Measurements from ENCODE around the gene MTA3.
"Not testable (repeated sequence)": the region's sequence is repeated elsewhere in the genome, so short reads cannot be mapped to it uniquely, and the experiment has no call there.

MTA3 gene

DNA sequence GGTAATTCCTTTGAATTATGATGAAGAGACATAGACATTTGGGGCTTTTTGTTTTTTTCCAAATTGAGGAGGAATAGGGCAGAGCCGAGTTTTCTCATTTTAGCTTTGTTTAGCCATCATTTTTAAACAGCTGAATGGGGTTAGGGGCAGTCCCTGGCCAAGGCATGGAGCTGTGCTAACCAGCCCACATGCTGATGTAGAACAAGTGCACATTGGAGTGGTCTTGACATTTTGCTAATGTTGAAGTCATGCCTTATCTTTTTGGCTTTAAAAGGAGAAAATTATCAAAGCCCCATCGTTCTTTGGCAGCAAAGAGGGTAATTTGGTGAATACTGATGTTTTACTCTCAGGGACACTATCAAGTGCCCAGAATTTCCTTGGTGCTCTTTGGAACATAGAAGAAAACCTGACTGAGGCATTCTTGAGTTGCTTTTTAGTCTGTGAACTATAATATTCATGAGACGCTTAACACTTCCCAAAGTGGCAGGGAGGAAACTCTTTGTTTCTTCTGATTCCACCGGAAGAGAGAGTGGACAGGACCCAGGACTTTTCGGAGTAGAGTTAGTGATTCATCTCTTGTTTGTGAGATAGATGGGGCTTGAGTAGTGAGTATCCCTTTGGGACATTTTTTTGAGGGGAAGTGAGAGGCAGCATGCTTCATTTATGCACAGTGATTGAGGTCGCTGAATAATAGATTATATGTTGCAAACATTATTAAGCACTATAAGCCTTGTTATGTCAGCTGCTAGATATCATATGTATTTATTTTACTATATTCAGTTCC lies 45.0 kb downstream of the MTA3 start:
- no peak for DNase-seq (ENCODE audit: low spot score)

DNA sequence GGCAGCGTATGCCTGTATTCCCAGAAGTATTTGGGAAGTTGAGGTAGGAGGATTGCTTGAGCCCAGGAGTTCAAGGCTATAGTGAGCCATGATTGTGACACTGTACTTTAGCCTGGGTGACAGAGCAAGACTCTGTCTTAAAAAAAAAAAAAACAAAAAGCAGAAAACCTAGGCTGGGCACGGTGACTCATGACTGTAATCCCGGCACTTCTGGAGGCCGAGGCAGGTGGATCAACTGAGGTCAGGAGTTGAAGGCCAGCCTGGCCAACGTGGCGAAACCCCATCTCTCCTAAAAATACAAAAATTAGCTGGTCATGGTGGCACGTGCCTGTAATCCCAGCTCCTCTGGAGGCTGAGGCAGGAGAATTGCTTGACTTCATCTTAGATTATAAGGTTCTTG lies 46.4 kb downstream of the MTA3 start:
- no peak for DNase-seq (ENCODE audit: low spot score)

DNA sequence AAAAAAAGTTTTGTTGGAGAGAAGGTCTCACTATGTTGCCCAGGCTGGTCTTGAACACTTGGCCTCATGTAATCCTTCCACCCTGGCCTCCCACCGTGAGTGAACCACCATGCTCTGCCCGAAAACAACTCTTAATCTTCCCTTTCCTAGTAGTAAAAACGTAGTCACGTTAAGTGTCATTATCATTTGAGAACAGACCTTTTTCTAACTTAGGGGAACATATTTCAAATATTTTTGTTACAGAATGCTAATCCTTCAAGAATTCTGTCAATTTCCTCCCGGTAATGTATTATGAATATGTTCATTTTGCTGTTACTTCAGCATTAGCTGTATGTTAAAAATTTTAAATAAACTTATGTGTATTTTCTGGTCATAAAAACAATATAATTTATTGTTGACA lies 49.7 kb downstream of the MTA3 start:
- DNase-seq (ENCODE audit: low spot score): no peak

DNA sequence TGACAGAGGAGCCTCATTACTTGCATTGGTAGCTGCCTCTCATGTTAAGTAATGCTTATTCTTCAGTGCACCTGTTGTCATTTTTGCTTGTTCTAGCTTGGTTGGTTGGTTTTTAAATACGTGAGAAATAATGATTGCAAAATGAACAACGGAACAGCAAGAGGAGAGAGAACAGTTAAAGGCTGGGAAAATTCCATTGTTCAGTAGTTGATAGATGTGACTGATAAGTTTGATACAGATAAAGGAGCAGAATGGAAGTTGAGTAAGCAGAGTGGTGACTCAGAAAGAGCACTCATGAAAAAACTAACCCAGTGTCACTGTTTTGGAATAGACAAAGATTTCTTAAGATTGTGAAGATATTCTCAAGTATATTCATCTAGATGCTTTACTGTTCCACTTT lies 50.5 kb downstream of the MTA3 start:
- DNase-seq (ENCODE audit: low spot score): no peak

DNA sequence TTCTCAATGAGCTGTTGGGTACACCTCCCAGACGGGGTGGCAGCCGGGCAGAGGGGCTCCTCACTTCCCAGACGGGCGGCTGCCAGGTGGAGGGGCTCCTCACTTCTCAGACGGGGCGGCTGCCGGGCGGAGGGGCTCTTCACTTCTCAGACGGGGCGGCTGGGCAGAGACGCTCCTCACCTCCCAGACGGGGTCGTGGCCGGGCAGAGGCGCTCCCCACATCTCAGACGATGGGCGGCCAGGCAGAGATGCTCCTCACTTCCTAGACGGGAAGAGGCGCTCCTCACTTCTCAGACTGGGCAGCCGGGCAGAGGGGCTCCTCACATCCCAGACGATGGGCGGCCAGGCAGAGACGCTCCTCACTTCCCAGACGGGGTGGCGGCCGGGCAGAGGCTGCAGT lies 53.2 kb downstream of the MTA3 start:
- DNase-seq (ENCODE audit: low spot score): not testable (repeated sequence)

DNA sequence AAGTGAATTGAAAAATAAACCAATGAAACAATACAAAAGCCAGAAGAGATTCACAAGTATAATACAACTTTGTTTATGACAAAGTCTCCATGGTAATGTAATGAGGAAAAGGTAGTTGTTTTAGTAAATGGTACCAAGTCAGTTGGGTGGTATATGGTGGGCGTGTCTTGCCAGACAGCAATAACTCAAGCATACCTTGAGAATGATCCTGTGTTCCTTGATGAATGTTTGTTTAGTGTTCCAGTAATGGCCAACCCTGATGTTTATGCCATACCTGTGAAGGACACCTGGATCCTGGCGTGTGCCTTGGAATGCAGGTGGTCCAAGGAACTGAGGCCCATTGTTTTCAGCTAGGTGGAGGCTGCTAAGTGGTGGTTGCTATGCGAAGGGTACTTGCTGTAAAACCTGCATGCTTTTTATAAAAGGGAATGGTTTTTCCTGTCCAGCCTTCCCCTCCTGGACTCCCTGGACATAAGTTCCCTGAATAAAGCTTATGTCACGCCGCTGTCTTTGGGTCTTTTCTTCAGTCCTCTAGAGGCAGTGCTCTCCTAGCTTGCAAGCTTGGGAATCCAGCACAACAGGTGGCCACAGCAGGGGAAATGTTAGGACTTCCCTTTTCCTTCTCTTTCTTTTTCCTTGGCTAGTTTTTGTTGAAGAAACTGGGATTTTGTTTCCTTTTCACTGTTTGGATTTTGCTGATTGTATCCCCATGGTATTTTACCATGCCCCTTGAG lies 54.7 kb downstream of the MTA3 start:
- DNase-seq (ENCODE audit: low spot score): no peak

DNA sequence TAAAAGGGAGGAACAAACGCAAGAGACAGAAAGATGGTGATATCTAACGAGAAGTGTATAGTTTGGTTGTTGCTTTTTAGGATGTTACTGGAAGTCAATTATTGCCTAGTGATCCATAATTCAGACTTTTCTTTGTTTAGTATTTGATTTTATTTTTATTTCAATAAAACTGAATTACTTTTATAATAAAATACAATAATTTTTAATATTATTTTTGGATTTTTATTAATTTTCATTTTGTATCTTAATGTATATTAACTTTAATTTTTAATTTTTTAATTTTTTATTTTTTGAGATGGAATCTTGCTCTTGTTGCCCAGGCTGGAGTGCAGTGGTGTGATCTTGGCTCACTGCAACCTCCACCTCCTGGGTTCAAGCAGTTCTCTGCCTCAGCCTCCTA lies 55.6 kb downstream of the MTA3 start:
- no peak for DNase-seq (ENCODE audit: low spot score)

DNA sequence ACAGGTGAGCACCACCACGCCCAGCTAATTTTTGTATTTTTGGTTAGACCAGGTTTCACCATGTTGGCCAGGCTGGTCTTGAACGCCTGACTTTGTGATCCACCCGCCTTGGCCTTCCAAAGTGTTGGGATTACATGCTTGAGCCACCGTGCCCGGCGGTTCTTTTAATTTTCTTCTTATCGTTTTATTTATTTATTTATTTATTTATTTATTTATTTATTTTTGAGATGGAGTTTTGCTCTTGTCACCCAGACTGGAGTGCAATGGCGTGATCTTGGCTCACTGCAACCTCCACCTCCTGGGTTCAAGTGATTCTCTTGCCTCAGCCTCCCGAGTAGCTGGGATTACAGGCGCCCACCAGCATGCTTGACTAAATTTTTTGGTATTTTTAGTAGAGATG lies 59.6 kb downstream of the MTA3 start:
- not testable (repeated sequence) for DNase-seq (ENCODE audit: low spot score)

DNA sequence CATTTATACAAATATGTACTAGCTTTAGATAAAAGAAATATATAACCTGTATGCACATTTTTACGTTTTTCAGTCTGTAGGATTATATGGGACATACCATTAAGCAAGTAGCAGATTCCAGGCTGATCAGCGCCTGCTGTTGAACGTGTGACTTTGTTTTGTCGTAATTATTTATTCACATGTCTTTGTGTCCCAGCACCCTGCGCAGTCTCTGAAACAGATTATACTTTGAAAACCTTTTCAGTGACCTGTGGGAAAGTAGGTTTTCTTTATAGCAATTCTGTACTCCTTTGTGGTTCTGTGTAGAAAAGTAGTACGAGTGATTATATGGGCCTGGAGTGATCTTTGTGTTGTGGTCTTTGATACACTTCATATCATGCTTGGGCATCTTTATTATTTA lies 68.5 kb downstream of the MTA3 start:
- no peak for DNase-seq (ENCODE audit: low spot score)

DNA sequence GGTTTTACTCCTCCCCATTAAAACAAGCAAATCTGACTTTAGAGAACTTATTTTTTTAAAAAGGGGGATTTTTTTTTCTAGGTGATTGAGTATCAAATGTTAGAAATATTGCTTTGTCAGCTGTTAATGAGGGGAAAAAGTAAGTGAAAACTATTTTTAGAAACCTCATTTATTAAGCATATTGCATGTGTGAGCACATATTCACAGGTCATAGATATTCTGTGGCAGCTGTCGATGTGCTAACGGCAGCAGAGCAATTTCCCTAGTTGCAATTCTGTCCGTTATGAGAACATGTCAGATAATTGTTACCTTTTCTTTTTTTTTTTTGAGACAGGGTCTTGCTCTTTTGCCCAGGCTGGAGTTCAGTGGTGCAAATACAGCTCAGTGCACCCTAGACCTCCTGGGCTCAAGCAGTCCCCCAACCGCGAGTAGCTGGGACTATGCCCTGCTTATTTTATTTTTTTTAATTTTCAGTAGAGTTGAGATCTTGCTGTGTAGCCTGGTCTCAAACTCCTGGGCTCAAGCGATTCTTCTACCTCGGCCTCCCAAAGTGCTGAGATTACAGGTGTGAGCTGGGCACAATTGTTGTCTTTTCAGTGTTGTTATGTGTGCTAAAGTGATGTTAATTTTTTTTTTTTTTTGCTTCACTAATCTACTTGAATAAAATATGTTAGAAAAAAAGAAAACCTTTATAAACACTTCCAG lies 69.8 kb downstream of the MTA3 start:
- no peak for DNase-seq (ENCODE audit: low spot score)

DNA sequence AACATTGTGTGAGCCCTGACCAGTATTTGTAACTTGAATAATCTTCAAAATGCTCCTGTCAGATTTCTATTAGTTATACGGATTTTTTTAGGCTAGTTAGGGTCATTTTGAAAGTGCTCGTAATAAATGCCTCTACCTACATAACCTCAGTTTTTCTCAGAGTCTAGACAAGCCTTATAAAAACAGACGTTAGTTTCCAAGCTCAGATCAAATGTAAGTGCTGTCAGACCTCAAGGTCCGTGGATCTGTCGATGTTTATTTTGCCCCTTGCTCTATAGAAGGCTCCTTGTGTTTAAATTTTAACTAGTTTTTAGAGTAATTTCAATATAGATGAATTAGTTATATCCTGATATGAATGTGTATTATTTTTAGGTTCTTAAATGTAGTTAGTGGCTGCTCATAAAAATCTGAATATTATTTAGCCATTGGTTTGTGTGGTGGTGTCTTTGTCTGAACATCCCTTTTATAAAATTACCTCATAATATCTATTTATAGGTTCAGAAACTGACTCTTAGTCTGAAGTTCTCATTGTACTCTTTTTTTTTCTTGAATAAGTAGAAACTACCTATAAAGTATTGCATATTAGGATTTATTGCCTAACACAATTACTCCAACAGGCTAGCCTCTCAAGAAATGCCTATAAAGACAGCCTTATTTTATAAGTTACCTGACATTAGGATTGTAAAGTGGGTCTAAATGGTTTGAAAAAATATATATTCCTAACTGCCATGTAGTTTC lies 71.1 kb downstream of the MTA3 start:
- no peak for DNase-seq (ENCODE audit: low spot score)

DNA sequence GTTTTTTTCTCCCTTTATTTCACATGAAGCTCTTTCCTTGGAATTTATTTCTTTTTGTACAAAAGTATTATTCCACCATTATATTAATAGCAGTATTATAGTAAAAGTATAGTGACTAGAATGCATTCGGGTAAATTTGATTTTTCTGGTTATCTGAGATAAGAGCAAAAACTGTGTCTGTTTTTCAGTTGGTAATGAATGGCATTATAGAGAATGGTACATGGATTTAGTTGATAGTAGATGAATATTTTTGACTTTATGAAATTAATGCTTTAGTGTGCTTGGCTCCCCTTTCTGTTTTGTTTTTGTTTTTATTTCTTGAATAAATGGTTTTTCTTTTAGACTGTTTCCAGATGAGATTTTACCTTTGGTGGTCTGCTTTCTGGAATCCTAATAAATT lies 71.8 kb downstream of the MTA3 start:
- no peak for DNase-seq (ENCODE audit: low spot score)

DNA sequence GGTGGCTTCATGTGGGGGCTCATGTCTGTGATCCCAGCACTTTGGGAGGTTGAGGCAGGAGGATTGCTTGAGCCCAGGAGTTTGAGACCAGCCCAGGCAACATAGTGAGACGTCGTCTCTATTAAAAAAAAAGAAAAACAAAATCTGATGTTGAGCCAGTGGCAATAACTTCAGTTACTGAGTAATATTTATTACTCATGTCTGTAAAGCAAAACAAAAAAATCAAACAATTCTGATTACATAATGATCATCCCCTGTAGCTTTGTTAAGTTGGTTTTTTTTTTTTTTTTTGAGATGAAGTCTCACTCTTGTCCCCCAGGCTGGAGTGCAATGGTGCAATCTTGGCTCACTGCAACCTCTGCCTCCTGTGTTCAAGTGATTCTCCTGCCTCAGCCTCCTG lies 73.9 kb downstream of the MTA3 start:
- not testable (repeated sequence) for DNase-seq (ENCODE audit: low spot score)

DNA sequence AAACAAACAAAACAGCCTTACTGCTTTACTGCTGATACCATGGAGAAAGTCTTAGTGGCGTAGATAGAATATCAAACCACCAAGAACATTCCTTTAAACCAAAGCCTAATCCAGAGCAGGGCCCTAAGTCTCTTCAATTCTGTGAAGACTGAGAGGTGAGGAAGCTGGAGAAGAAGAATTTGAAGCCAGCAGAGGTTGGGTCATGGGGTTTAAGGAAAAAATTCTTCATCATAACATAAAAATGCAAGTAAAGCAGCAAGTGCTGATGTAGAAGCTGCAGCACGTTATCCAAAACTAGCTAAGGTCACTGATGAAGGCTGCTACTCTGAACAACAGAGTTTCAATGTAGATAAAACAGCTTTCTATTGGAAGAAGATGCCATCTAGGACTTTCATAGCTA lies 77.1 kb downstream of the MTA3 start:
- DNase-seq (ENCODE audit: low spot score): no peak

DNA sequence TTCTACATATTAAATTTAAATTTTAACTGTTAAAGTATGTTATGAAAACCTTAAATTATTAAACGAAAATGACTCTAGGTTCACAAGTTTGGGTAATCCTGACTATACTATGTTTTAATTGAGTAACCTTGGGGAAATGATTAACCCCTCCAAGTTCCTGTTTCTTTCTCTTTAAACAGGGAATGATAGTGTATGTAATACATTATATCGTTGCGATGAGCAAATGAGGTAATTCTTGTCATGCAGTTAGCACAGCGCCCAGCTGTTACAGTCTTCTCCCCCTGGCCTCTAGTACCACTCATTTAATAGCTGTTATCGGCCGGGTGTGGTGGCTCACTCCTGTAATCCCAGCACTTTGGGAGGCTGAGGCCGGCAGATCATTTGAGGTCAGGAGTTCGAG lies 80.4 kb downstream of the MTA3 start:
- DNase-seq (ENCODE audit: low spot score): no peak

DNA sequence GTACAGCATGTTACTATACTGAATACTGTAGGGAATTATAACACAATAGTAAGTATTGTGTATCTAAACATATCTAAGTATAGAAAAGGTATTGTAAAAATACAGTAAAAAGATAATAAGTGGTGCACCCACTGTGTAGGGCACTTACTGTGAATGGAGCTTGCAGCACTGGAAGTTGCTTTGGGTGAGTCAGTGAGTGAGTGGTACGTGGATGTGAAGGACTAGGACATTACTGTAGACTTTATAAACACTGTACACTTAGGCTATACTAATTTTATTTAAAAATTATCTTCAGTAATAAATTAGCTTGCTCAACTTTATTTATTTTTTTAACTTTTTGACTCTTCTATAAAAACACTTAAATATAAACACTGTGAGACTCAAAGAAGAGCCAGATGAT lies 82.6 kb downstream of the MTA3 start:
- DNase-seq (ENCODE audit: low spot score): no peak

DNA sequence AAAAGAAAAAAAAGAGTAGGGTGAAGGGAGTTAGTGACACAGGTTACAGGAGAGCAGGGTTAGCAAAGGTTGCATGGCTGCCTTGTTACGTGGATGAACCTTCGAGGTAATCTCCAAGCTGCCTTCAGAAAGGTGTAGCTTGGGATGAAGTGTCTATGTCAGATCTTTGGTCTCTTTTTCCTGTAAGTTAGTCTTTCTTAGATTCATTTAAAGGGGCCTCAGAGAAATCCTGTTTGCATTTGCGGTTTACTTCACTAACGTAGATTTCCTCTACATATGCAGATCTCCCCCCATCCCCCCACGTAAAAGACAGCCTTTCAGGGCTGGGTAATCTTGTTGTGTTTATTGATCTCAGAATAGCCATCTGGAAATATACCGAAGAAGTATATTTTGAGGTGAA lies 83.7 kb downstream of the MTA3 start:
- DNase-seq (ENCODE audit: low spot score): peak; percentile 1

DNA sequence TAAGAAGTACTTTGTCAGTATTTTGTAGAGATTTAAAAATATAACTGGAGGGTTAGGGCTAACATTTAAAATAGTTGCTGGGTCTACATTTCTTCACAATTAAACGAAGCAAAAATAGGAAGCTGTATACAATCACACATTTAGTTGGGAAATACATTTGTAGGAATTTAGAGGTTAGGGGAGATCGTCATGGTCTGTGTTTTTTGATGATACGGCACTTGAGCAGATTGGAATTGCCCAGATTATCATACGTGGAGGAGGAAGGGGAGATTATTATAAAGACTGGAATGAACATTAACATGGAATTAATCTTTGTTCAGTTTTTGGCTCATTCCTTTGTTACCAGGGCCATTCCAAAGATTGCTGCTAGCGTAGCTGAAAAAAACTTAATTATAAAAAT lies 84.6 kb downstream of the MTA3 start:
- no peak for DNase-seq (ENCODE audit: low spot score)

DNA sequence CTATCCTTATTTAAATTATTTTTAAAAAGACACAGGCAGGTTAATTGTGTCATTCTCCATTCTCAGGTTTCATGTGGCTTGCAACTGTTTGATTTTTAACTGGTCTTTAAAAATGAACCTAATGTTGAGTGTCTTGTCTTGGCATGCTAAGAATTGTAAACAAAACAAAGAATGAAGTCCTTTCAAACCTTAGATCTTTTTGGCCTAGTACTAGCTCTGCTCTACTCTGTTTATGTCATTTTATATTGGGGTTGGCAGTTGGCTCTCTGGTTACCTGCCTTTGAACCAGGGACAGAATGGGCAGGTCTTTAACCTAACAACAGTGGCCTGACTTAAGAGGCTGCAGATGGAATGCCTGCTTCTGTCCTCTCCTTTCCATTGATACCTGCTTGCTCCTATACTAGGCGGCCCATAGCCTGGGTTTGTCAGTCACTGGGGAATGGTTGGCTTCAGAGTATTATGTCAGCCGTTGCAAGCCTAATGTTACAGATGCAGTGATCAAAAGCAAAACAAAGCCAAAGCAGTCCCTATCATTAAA lies 85.5 kb downstream of the MTA3 start:
- DNase-seq (ENCODE audit: low spot score): no peak

DNA sequence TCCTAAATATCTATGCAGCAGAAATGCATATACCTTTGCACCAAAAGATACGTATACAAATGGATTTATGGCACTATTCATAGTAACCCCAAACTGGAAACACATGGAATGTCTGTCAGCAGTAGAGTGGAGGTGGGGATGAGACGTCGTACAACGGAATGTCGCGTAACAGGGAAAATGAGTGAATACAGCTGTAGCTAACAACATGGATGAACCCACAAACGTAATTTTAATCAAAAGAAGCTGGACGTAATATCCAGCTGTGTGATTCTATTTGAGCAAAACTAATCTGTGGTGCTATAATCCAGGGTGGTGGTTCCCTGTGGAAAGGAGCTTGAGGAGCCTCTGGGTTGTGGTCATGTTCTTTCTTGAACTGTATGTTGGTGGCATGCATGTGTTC lies 89.9 kb downstream of the MTA3 start:
- DNase-seq (ENCODE audit: low spot score): no peak

DNA sequence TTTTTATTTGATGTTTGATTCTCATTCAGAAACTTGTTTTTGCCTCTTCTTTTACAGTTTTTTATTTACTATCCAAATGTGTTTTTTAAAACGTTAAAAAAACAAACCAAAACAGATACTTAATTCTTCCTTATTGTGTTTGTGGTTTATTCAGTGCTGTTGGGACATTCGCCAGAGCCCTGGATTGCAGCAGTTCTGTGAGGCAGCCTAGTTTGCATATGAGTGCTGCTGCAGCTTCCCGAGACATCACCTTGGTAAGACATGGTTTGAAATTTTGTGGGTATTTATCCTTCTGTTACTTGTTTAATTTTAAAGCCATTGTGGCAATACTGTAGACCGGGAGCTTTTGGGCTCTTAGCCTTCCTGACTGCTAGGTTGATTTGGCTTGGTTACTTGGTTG lies 91.2 kb downstream of the MTA3 start:
- DNase-seq (ENCODE audit: low spot score): no peak

DNA sequence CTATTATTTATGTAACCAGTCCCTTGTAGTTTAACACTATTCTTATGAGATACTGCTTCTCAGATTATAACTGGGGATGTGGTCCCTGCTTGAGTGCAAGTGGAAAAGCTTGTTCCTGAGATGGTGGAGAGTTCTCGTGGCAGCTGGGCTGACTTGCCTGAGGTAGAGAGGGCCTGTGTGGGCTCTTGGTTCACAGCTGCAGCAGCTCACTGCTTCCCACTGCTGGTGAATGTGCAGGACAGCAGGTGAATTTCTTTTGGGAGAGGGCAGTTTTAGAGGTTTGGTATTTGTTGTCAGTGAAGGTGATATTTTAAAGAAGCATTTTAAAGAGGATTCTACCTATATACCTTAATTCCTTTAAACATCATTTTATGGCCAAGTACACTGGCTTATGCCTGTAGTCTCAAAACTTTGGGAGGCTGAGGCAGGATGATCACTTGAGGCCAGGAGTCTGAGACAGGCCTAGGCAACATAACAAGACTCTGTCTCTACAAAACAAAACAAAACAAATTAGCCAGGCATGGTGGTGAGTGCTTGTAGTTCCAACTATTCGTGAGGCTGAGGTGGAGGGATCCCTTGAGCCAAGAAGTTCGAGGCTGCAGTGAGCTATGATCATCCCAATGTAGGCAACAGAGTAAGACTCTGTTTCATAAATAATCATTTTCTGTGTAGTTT lies 94.8 kb downstream of the MTA3 start:
- DNase-seq (ENCODE audit: low spot score): peak; percentile 60
